22Rv1 (cell line): ENCODE measurements around the gene CCDC122.

Experiments
- CTCF ChIP-seq: fragments of 450-650 bp; IDR thresholded peaks from 2 replicates; pipeline ENCODE4 v1.5.1; 2017; ENCODE audit warnings: mild to moderate bottlenecking
- ZFX ChIP-seq: fragments of 450-650 bp; IDR thresholded peaks from 2 replicates; pipeline ENCODE4 v1.6.1; 2017; ENCODE audit warnings: antibody characterized with exemption, borderline replicate concordance

DNA sequence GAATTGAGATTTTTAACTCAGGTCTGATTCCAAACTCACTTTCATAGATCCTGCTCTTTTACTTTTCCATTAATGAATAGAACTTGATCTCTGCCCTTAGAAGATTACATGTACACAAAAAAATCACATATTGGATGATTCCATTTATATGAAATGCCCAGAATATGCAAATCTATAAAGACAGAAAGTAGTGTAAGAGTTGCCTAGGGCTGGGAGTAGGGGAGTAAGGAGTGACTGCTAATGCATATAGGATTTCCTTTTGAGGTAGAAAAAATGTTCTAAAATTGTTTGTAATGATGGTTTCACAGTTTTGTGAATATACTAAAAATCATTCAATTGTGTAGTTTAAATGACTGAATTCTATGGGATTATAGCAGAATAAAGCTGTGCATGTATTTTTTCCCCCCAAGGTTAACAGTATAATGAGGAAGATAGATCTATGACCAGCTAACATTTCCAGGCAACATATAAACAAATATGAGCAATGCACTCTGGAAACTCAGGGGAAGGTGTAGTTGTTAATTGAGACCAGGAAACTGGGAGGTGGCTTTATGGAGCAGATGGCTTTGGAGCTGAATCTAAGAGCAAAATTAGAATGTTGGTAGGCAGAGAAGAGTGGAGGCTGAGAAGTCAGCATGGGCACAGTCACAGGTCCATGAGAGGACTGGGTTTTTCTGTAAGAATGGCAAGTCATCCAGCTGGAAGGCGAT lies 41.6 kb upstream of the CCDC122 start:
- TF ChIP-seq CTCF = no peak
- TF ChIP-seq ZFX = no peak
